CD4-positive, alpha-beta T cell (primary cell): ENCODE results near the gene ZFAND6. TPM values are rescaled to one million over a fixed set of nuclear protein-coding genes. Genes with fewer than 3 reads are reported as not detected.

Experiments used
- ATAC-seq: fragments of 200-7000 bp; cut with Tn5 transposase; one replicate; pipeline ENCODE4 v1.10.0; 2022; ENCODE audit warnings: mild to moderate bottlenecking; ENCODE audit not compliant: poor library complexity
- CTCF ChIA-PET: fragments of 350-600 bp; sonication (Branson Sonifier 250); formaldehyde crosslinking; loops from one replicate; lab custom pipeline; 2021; ENCODE audit warnings: antibody characterized with exemption, inconsistent platforms; lab: Charles Lee
- POLR2A ChIA-PET: fragments of 350-600 bp; sonication (Branson Sonifier 250); formaldehyde crosslinking; loops from one replicate; lab custom pipeline; 2021; ENCODE audit warnings: antibody characterized with exemption, inconsistent platforms; lab: Charles Lee
- DNase-seq, 14 experiments: peaks; one replicate each; pipeline ENCODE4 v3.0.0-alpha.2; 2013 to 2020; ENCODE audit warnings: mixed read lengths in 2 of 14
- H3K27ac ChIP-seq, 2 donors: one replicate each; pipeline versions ENCODE4 v1.5.1 to v1.7.0; 2013; ENCODE audit warnings: low read length in 2 of 2, low read depth in 1 of 2, mild to moderate bottlenecking in 1 of 2
- H3K27me3 ChIP-seq, 2 experiments: 1 replicate in 1 of 2; 2 replicates in 1 of 2; pipeline versions ENCODE4 v1.6.1 to v1.7.0; 2013; ENCODE audit warnings: low read length in 2 of 2, control low read depth in 1 of 2, mild to moderate bottlenecking in 1 of 2, moderate library complexity in 1 of 2; ENCODE audit not compliant: insufficient read depth in 2 of 2, control insufficient read depth in 1 of 2
- H3K36me3 ChIP-seq: one replicate; pipeline ENCODE4 v1.6.1; 2013; ENCODE audit warnings: low read length, control low read depth; ENCODE audit not compliant: insufficient read depth
- H3K4me1 ChIP-seq: one replicate; pipeline ENCODE4 v1.6.1; 2013; ENCODE audit warnings: low read length, control low read depth; ENCODE audit not compliant: insufficient read depth
- H3K4me3 ChIP-seq: one replicate; pipeline ENCODE4 v1.5.1; 2013; ENCODE audit warnings: mild to moderate bottlenecking, low read length, moderate library complexity
- H3K9me3 ChIP-seq, 2 experiments: 1 replicate in 1 of 2; 2 replicates in 1 of 2; pipeline versions ENCODE4 v1.6.1 to v1.7.0; 2013; ENCODE audit warnings: low read length in 2 of 2, mild to moderate bottlenecking in 2 of 2, control low read depth in 1 of 2, moderate library complexity in 1 of 2; ENCODE audit not compliant: control insufficient read depth in 1 of 2, insufficient read depth in 1 of 2
- H3K27ac Mint-ChIP-seq: one replicate; pipeline ENCODE4 v1.8.0; 2020; ENCODE audit warnings: mixed read lengths
- H3K27me3 Mint-ChIP-seq: one replicate; pipeline ENCODE4 v1.8.0; 2021; ENCODE audit warnings: mixed read lengths
- H3K36me3 Mint-ChIP-seq: one replicate; pipeline ENCODE4 v1.8.0; 2021; ENCODE audit warnings: low read depth, mixed read lengths
- H3K4me1 Mint-ChIP-seq: one replicate; pipeline ENCODE4 v1.8.0; 2021; ENCODE audit warnings: low read depth, mixed read lengths
- H3K4me3 Mint-ChIP-seq: one replicate; pipeline ENCODE4 v1.8.0; 2020; ENCODE audit warnings: mild to moderate bottlenecking, mixed read lengths
- H3K9me3 Mint-ChIP-seq: one replicate; pipeline ENCODE4 v1.8.0; 2020; ENCODE audit warnings: mixed read lengths
- CTCF ChIP-seq: fragments of 200-600 bp; IDR thresholded peaks from one replicate; pipeline ENCODE4 v1.8.0; 2022; ENCODE audit warnings: antibody characterized with exemption, mild to moderate bottlenecking
- intact Hi-C, 2 experiments: fragments of 100-400 bp; cut with DNase I in 1 of 2; cut with micrococcal nuclease in 1 of 2; formaldehyde crosslinking; loops; one replicate each; pipeline versions ENCODE4 v1.15.1 to v1.9.0; 2023 to 2025; cut with DNase I, micrococcal nuclease
- total RNA-seq, 174 experiments: library from RNA in 2 of 174; stranded (reverse) in 2 of 174; gene quantifications; one replicate each; pipeline ENCODE4 v1.2.3 and lab custom pipeline; 2021 to 2026

ZFAND6 gene
- total RNA-seq, 2 experiments from 2014 or later: 65.5 to 69.2 TPM

GRCh38 chr15:80152180-80152895 lies 92.9 kb downstream of the ZFAND6 start:
- Histone ChIP-seq H3K4me3 (peak overlapping the region; percentile 89), H3K4me1 (peaks cover 21% of the 10 kb centered on the region), H3K27ac (peak overlapping the region in 1 of 2 donors; percentile 47), H3K27me3 (no peaks in the 10 kb centered on the region), H3K9me3 (no peaks in the 10 kb centered on the region), H3K36me3 (no peaks in the 10 kb centered on the region)
- intact Hi-C loops: loop anchor here (1.0 to 5.0 kb wide), 4 partner anchors 93 to 840 kb away; partner anchors contain the start of genes MTHFS (in 1 of the 2), TMED3 (in 1 of the 2) and ZFAND6 (in 1 of the 2)
- no peak for TF ChIP-seq CTCF
- Mint-ChIP-seq H3K27me3 (no peaks in the 10 kb centered on the region), H3K4me3 (peak overlapping the region; percentile 89), H3K4me1 (peaks cover 29% of the 10 kb centered on the region), H3K36me3 (no peaks in the 10 kb centered on the region), H3K27ac (peak overlapping the region; percentile 74), H3K9me3 (no peaks in the 10 kb centered on the region)
- ChIA-PET POLR2A (interaction anchor here (0.6 to 2.5 kb wide), 6 partner anchors 9 to 254 kb away, joined by 3 to 33 read pairs (median 5); partner anchors contain the start of gene ZFAND6), CTCF (interaction anchor here (1.4 kb wide), 1 partner anchor 92 kb away, joined by 4 read pairs; the partner anchor contains the start of gene ZFAND6)
- DNase-seq: peak; percentile 79 to 98 (median 86)
- ATAC-seq: peak; percentile 72

- DNase-seq (peak in 12 of 14 experiments; percentile 9 to 71 (median 17)), ATAC-seq (peak; percentile 37)
- Histone ChIP-seq H3K4me3 (peak within 1 kb of the TSS; percentile 89), H3K4me1 (peaks cover 21% of the 10 kb centered on the region), H3K27ac (peak within 1 kb of the TSS; percentile 55 to 59), H3K9me3 (no peaks in the 10 kb centered on the region), H3K27me3 (no peaks in the 10 kb centered on the region), H3K36me3 (no peaks in the 10 kb centered on the region)
- H3K4me1 Mint-ChIP-seq: peaks cover 29% of the 10 kb centered on the region
- intact Hi-C loops: loop anchor here (1.0 to 5.0 kb wide), 4 partner anchors 94 to 841 kb away; partner anchors contain the start of genes ZFAND6 (in 2 of the 2), MTHFS (in 1 of the 2) and TMED3 (in 1 of the 2)
- peak within 1 kb of the TSS; percentile 89 for H3K4me3 Mint-ChIP-seq
- H3K36me3 Mint-ChIP-seq: no peaks in the 10 kb centered on the region
- ChIA-PET CTCF (no interaction called here), POLR2A (interaction anchor here (0.7 to 2.5 kb wide), 4 partner anchors 28 to 182 kb away, joined by 3 to 33 read pairs (median 4); partner anchors contain the start of gene ZFAND6)
- TF ChIP-seq CTCF: no peak
- H3K9me3 Mint-ChIP-seq: no peaks in the 10 kb centered on the region
- H3K27me3 Mint-ChIP-seq: no peaks in the 10 kb centered on the region
- H3K27ac Mint-ChIP-seq: peak within 1 kb of the TSS; percentile 74
Observed at GRCh38 chr15:80152896-80153876, 93.7 kb downstream of the ZFAND6 start, which contains the start of gene FAH. Gene FAH, plus strand, starts transcription at chr15:80152999. Its CDS starts 56 bp downstream, at chr15:80153055.

GRCh38 chr15:80153900-80154299 lies 94.4 kb downstream of the ZFAND6 start:
- Histone ChIP-seq H3K27me3 (no peaks in the 10 kb centered on the region), H3K9me3 (no peaks in the 10 kb centered on the region), H3K4me1 (peaks cover 21% of the 10 kb centered on the region), H3K27ac (peak overlapping the region; percentile 55 to 59), H3K36me3 (no peaks in the 10 kb centered on the region), H3K4me3 (peak overlapping the region; percentile 89)
- no peak for TF ChIP-seq CTCF
- no peak for DNase-seq
- no peaks in the 10 kb centered on the region for H3K9me3 Mint-ChIP-seq
- intact Hi-C loops: loop anchor here in 1 of 2 experiments (1.0 to 5.0 kb wide), 5 partner anchors 95 to 842 kb away; partner anchors contain the start of genes MTHFS, TMED3 and ZFAND6
- H3K4me3 Mint-ChIP-seq: peak overlapping the region; percentile 87
- ATAC-seq: no peak
- ChIA-PET POLR2A (interaction anchor here (0.8 to 2.5 kb wide), 3 partner anchors 94 to 183 kb away, joined by 4 to 33 read pairs (median 5); partner anchors contain the start of gene ZFAND6), CTCF (no interaction called here)
- peaks cover 29% of the 10 kb centered on the region for H3K4me1 Mint-ChIP-seq
- H3K36me3 Mint-ChIP-seq: no peaks in the 10 kb centered on the region
- no peak overlapping the region for H3K27ac Mint-ChIP-seq
- no peaks in the 10 kb centered on the region for H3K27me3 Mint-ChIP-seq
